Measurements from ENCODE around the gene PRELID1.
"Not testable (repeated sequence)": the region's sequence is repeated elsewhere in the genome, so short reads cannot be mapped to it uniquely, and the experiment has no call there.

The PRELID1 gene

DNA sequence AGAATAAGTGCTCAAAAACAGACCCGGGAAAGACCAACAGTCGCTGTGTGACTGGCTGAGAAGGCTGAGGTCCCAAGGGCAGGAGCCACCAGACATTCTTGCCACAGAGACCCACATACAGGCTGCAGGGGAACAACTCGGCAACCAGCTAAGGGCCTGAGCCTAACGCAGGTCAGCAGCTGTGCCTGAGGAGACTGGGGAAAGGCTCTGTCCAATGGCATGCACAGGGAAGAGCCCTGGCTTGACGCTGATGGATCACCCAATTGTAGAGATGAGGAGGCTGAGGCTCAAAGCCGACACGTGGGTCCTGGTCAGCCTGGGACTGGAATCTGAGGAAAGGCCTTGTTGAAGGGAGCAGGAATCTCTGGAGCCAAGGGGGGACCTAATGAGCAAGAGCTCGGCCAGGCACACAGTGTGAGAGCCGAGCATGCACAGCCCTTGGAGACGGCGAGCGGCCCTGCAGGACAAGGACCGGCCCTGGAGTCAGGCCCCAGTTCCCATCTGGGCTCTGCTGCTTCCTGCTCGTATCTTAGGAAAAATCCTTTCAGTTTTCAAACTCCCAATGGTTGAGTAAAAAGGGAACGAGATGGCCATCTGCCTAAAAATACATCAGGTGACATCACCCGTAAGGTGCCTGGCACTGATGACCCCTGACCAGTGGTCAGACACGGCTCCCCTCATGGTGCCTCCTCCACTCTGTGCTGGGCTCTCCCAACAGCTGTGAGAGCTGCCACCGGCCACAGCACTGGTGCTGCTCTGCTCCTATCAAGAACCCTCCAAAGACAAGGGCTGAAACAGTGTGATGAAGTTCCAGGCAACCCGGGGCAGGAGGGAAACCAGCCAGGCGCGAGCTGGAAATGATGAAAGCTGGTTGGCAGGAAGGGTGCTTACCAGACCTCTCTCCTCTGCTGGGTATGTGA is 31.4 kb downstream of the PRELID1 start:
- DNase-seq (ENCODE audit: low spot score), result no peak

GRCh38 chr5:177335701-177336065 is 32.1 kb downstream of the PRELID1 start:
- no peak for DNase-seq (ENCODE audit: low spot score)

GRCh38 chr5:177336112-177336511 is 32.5 kb downstream of the PRELID1 start:
- DNase-seq (ENCODE audit: low spot score), result no peak

GRCh38 chr5:177336603-177337494 is 33.2 kb downstream of the PRELID1 start:
- DNase-seq (ENCODE audit: low spot score), result no peak

- no peak for DNase-seq (ENCODE audit: low spot score)
These were observed 34.9 kb downstream of the PRELID1 start for GRCh38 chr5:177338251-177339106.

GRCh38 chr5:177339107-177339638 is 35.6 kb downstream of the PRELID1 start:
- no peak for DNase-seq (ENCODE audit: low spot score)

DNA sequence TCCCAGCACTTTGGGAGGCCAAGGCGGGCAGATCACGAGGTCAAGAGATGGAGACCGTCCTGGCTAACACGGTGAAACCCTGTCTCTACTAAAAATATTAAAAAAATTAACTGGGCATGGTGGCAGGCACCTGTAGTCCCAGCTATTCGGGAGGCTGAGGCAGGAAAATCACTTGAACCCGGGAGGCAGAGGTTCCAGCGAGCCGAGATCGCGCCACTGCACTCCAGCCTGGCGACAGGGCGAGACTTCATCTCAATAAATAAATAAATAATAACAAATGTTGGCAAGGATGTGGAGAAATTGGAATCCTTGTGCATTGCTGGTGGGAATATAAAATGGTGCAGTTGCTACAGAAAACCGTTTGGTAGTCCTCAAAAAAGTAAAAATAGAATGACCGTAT is 39.4 kb downstream of the PRELID1 start:
- DNase-seq (ENCODE audit: low spot score), result not testable (repeated sequence)

GRCh38 chr5:177343777-177344176 is 40.2 kb downstream of the PRELID1 start:
- no peak for DNase-seq (ENCODE audit: low spot score)

DNA sequence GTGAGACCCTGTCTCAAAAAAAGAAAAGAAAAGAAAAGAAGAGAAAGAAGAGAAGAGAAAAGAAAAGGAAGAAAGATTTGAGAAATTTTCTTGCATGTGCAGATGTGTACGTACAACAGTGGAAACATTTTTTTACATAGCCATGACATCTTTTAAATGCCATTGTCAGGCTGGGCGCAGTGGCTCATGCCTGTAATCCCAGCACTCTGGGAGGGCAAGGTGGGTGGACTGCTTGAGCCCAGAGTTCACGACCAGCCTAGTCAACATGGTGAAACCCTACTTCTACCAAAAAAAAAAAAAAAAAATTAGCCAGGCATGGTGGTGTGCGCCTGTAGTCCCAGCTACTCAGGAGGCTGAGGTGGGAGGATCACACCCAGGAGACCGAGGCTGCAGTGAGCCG is 41.3 kb downstream of the PRELID1 start:
- no peak for DNase-seq (ENCODE audit: low spot score)

GRCh38 chr5:177346820-177347219 is 43.2 kb downstream of the PRELID1 start:
- no peak for DNase-seq (ENCODE audit: low spot score)

DNA sequence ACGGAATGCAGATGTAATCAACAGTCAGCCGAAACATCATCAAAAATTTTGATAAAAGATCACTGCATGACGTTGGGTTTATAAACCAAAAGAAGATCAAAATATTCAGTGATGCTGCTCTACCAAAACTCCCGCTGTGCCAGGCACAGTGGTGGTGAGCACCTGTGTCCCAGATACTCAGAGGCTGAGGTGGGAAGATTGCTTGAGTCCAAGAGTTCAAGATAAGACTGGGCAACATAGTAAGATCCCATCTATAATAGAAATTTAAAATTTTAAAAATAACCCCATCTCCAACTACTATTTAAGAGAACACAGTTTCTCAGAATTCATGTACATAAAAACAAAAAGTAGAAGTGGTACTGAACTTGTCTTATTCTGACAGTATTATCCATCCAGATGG is 44.1 kb downstream of the PRELID1 start:
- DNase-seq (ENCODE audit: low spot score), result no peak

- no peak for DNase-seq (ENCODE audit: low spot score)
These were observed 45.7 kb downstream of the PRELID1 start for GRCh38 chr5:177349362-177349647.

- DNase-seq (ENCODE audit: low spot score), result no peak
These were observed 46.2 kb downstream of the PRELID1 start for GRCh38 chr5:177349762-177350161.

GRCh38 chr5:177350776-177351391 is 47.3 kb downstream of the PRELID1 start:
- DNase-seq (ENCODE audit: low spot score), result no peak

- peak; percentile 95 for DNase-seq (ENCODE audit: low spot score)
These were observed 48.1 kb downstream of the PRELID1 start, which contains the start of gene LMAN2 for GRCh38 chr5:177351392-177352329. Gene LMAN2, minus strand, starts transcription at chr5:177351668. Its CDS starts 21 bp downstream, at chr5:177351647.

- no peak for DNase-seq (ENCODE audit: low spot score)
These were observed 49.5 kb downstream of the PRELID1 start for GRCh38 chr5:177353093-177353492.

- no peak for DNase-seq (ENCODE audit: low spot score)
These were observed 50.7 kb downstream of the PRELID1 start for GRCh38 chr5:177354256-177354655.

GRCh38 chr5:177354711-177355110 is 51.1 kb downstream of the PRELID1 start:
- DNase-seq (ENCODE audit: low spot score), result no peak

DNA sequence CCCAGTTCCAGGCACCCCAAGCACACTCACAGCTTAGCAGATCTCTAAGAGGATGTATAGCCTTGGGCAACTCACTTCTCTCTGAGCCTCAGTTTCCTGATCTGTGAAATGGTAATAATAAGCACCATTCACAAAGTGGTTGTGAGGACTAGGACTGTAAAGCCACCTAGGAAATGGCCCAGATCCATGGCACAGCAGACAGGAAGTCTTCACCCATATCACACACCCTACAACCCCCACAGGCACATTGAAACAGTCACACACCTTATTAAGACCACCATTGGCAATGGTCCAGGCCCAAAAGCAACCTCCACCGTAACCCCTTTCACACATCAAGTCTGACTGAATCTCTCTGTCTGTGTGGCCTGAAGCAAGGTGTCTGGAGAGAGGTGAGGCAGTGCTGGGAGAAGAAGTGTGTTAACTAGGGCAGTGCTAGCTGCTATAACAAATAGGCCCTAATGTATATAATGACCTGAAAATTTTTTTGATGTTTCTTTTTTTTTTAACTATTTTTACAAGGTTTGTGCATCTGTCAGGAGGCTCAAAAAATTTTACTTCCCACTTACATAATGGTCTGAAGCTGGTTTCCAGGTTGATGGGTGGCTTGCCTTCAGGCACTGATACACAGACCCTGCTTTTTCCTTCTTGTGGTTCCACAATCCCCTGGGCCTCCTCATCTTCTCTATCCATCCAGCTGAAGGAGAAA is 51.7 kb downstream of the PRELID1 start:
- DNase-seq (ENCODE audit: low spot score), result no peak

Measured in SK-N-DZ (cell line).